ENCODE results near the gene PTPRN2. TPM values are rescaled to one million over a fixed set of nuclear protein-coding genes. Genes with fewer than 3 reads are reported as not detected.
"Not testable (repeated sequence)": the region's sequence is repeated elsewhere in the genome, so short reads cannot be mapped to it uniquely, and the experiment has no call there.

PTPRN2 gene
- total RNA-seq, 4 donors from 2014 or later: 14.9 to 34.3 (median 21.3) TPM

- Histone ChIP-seq H3K36me3 (no peaks in the 10 kb centered on the region), H3K27ac (no peak overlapping the region), H3K9me3 (peaks cover 0 to 3% (median 0%) of the 10 kb centered on the region in 4 donors), H3K27me3 (no peaks in the 10 kb centered on the region), H3K4me3 (no peak overlapping the region), H3K4me1 (no peaks in the 10 kb centered on the region)
- TF ChIP-seq CTCF (IDR thresholded peaks at IDR 0.05): no peak
- TF ChIP-seq POLR2A (IDR thresholded peaks at IDR 0.05): no peak
- DNase-seq: no peak
These were observed 920.4 kb downstream of the PTPRN2 start for GRCh38 chr7:157667261-157667660.

GRCh38 chr7:157666530-157667040, 921.0 kb downstream of the PTPRN2 start:
- Histone ChIP-seq H3K27ac (no peak overlapping the region), H3K36me3 (no peaks in the 10 kb centered on the region), H3K4me3 (no peak overlapping the region), H3K27me3 (no peaks in the 10 kb centered on the region), H3K9me3 (peaks cover 0 to 3% (median 0%) of the 10 kb centered on the region in 4 donors), H3K4me1 (no peaks in the 10 kb centered on the region)
- TF ChIP-seq POLR2A (IDR thresholded peaks at IDR 0.05) (no peak), CTCF (IDR thresholded peaks at IDR 0.05) (no peak)
- DNase-seq: no peak

GRCh38 chr7:157665634-157665988, 922.0 kb downstream of the PTPRN2 start:
- not testable (repeated sequence) for H3K9me3 ChIP-seq, DNase-seq

GRCh38 chr7:157664871-157665633, 922.6 kb downstream of the PTPRN2 start:
- DNase-seq: peak in 1 of 3 donors; percentile 12
- Histone ChIP-seq H3K9me3 (peaks cover 0 to 3% (median 0%) of the 10 kb centered on the region in 4 donors), H3K27me3 (no peaks in the 10 kb centered on the region)

More at GRCh38 chr7:157665634-157665988, 922.0 kb downstream of the PTPRN2 start:
- H3K36me3 ChIP-seq, H3K27me3 ChIP-seq, H3K27ac ChIP-seq, H3K4me1 ChIP-seq, H3K4me3 ChIP-seq: not testable (repeated sequence)

GRCh38 chr7:157664034-157664433, 923.6 kb downstream of the PTPRN2 start:
- no peak for TF ChIP-seq POLR2A (IDR thresholded peaks at IDR 0.05)
- TF ChIP-seq CTCF (IDR thresholded peaks at IDR 0.05): no peak
- peak in 1 of 3 donors; percentile 7 for DNase-seq
- Histone ChIP-seq H3K27me3 (no peaks in the 10 kb centered on the region), H3K36me3 (no peaks in the 10 kb centered on the region), H3K4me3 (no peak overlapping the region), H3K4me1 (no peaks in the 10 kb centered on the region), H3K27ac (no peak overlapping the region), H3K9me3 (no peaks in the 10 kb centered on the region)

More at GRCh38 chr7:157664871-157665633, 922.6 kb downstream of the PTPRN2 start:
- Histone ChIP-seq H3K4me3 (no peak overlapping the region), H3K4me1 (no peaks in the 10 kb centered on the region), H3K27ac (no peak overlapping the region), H3K36me3 (no peaks in the 10 kb centered on the region)
- no peak for TF ChIP-seq POLR2A (IDR thresholded peaks at IDR 0.05)

- TF ChIP-seq POLR2A (IDR thresholded peaks at IDR 0.05) (no peak), CTCF (IDR thresholded peaks at IDR 0.05) (no peak)
- no peaks in the 10 kb centered on the region for H3K4me1 ChIP-seq
- H3K36me3 ChIP-seq: no peaks in the 10 kb centered on the region
- H3K27me3 ChIP-seq: no peaks in the 10 kb centered on the region
- H3K27ac ChIP-seq: no peak overlapping the region
- H3K9me3 ChIP-seq: no peaks in the 10 kb centered on the region
- H3K4me3 ChIP-seq: no peak overlapping the region
- DNase-seq: peak in 1 of 3 donors; percentile 40
These were observed 924.5 kb downstream of the PTPRN2 start for GRCh38 chr7:157662981-157663716.
